Stimulated activated naive CD8-positive, alpha-beta T cell treated with anti-CD3 and anti-CD28 coated beads, Interleukin-15, Interleukin-2, amounts not matched to agents 100 ng/mL and 50 ng/mL, for 24 hours (primary cell): Measurements from ENCODE around the gene GALK1.

Experiments used
- H3K27ac Mint-ChIP-seq: one replicate; pipeline ENCODE4 v1.8.0; 2021; ENCODE audit warnings: mild to moderate bottlenecking, mixed read lengths
- H3K27me3 Mint-ChIP-seq: one replicate; pipeline ENCODE4 v1.8.0; 2021; ENCODE audit warnings: mixed read lengths
- H3K36me3 Mint-ChIP-seq: one replicate; pipeline ENCODE4 v1.8.0; 2021; ENCODE audit warnings: low read depth, mixed read lengths
- H3K4me1 Mint-ChIP-seq: one replicate; pipeline ENCODE4 v1.8.0; 2021; ENCODE audit warnings: low read depth, mixed read lengths
- H3K4me3 Mint-ChIP-seq: one replicate; pipeline ENCODE4 v1.8.0; 2021; ENCODE audit warnings: mild to moderate bottlenecking, mixed read lengths
- H3K9me3 Mint-ChIP-seq: one replicate; pipeline ENCODE4 v1.8.0; 2021; ENCODE audit warnings: mixed read lengths

GALK1 gene

GRCh38 chr17:75733471-75733870, 31.5 kb downstream of the GALK1 start:
- H3K4me3 Mint-ChIP-seq: no peak overlapping the region
- H3K27ac Mint-ChIP-seq: no peak overlapping the region
- no peaks in the 10 kb centered on the region for H3K27me3 Mint-ChIP-seq
- no peaks in the 10 kb centered on the region for H3K36me3 Mint-ChIP-seq
- no peaks in the 10 kb centered on the region for H3K4me1 Mint-ChIP-seq
- H3K9me3 Mint-ChIP-seq: no peaks in the 10 kb centered on the region

DNA sequence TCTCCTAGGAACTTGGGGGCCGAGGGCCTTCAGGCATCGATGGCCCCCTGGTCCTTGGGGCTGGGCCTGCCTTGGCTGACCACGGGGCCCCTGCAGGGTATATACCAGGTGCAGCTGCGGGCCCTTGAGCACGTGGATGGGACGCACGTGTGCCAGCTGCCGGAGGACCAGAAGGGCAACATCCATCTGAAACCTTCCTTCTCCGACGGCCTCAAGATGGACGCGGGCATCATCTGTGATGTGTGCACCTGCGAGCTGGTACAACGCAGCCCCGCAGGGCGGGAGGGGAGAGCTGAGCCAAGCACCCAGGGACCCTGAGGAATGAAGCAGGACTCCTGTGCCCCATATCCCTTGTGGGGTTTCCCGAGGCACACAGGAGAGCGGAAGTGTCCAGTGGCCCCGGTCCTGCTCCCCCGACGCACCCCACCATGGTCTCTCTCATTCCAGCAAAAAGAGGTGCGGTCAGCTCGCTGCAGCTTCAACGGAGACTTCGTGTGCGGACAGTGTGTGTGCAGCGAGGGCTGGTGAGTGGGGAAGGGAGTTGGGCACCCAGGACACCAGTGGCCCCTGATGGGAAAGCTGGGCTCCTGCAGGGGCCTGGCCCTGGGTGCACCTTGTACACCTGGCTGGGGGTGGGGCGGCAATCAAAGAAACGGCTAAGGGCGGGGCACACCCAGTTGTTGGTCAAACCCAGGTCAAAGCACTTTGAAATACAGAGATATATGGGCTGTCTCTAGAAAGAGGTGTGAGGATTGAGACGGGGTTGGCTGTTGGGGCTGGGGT, 33.1 kb downstream of the GALK1 start:
- Mint-ChIP-seq H3K27ac (no peak overlapping the region), H3K27me3 (no peaks in the 10 kb centered on the region), H3K4me3 (no peak overlapping the region), H3K4me1 (no peaks in the 10 kb centered on the region), H3K9me3 (no peaks in the 10 kb centered on the region), H3K36me3 (no peaks in the 10 kb centered on the region)

- Mint-ChIP-seq H3K4me3 (no peak overlapping the region), H3K36me3 (no peaks in the 10 kb centered on the region), H3K27me3 (no peaks in the 10 kb centered on the region), H3K9me3 (no peaks in the 10 kb centered on the region), H3K27ac (no peak overlapping the region), H3K4me1 (no peaks in the 10 kb centered on the region)
Observed at GRCh38 chr17:75731086-75731715, 33.8 kb downstream of the GALK1 start.

DNA sequence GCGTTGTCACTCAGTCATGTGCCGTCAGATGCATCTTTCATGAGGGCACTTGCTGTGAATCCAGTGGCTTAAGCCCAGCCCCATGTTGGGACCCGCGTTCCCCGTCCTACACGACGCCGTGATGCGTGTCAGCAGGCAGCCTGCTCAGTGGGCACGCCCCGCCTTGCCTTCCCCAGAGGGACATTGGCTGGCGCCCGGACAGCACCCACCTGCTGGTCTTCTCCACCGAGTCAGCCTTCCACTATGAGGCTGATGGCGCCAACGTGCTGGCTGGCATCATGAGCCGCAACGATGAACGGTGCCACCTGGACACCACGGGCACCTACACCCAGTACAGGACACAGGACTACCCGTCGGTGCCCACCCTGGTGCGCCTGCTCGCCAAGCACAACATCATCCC, 34.9 kb downstream of the GALK1 start:
- Mint-ChIP-seq H3K27me3 (no peaks in the 10 kb centered on the region), H3K36me3 (no peaks in the 10 kb centered on the region), H3K4me1 (no peaks in the 10 kb centered on the region), H3K9me3 (no peaks in the 10 kb centered on the region), H3K27ac (no peak overlapping the region), H3K4me3 (no peak overlapping the region)

GRCh38 chr17:75729351-75729750, 35.6 kb downstream of the GALK1 start:
- H3K27me3 Mint-ChIP-seq: no peaks in the 10 kb centered on the region
- H3K4me1 Mint-ChIP-seq: no peaks in the 10 kb centered on the region
- H3K27ac Mint-ChIP-seq: no peak overlapping the region
- H3K9me3 Mint-ChIP-seq: no peaks in the 10 kb centered on the region
- H3K4me3 Mint-ChIP-seq: no peak overlapping the region
- no peaks in the 10 kb centered on the region for H3K36me3 Mint-ChIP-seq

GRCh38 chr17:75727391-75727790, 37.6 kb downstream of the GALK1 start:
- H3K27ac Mint-ChIP-seq: no peak overlapping the region
- no peak overlapping the region for H3K4me3 Mint-ChIP-seq
- no peaks in the 10 kb centered on the region for H3K9me3 Mint-ChIP-seq
- H3K27me3 Mint-ChIP-seq: no peaks in the 10 kb centered on the region
- no peaks in the 10 kb centered on the region for H3K36me3 Mint-ChIP-seq
- no peaks in the 10 kb centered on the region for H3K4me1 Mint-ChIP-seq

GRCh38 chr17:75725504-75725903, 39.5 kb downstream of the GALK1 start:
- Mint-ChIP-seq H3K9me3 (no peaks in the 10 kb centered on the region), H3K4me3 (no peak overlapping the region), H3K27me3 (peaks cover 3% of the 10 kb centered on the region), H3K4me1 (peaks cover 3% of the 10 kb centered on the region), H3K27ac (no peak overlapping the region), H3K36me3 (no peaks in the 10 kb centered on the region)

- peaks cover 4% of the 10 kb centered on the region for H3K4me1 Mint-ChIP-seq
- no peaks in the 10 kb centered on the region for H3K36me3 Mint-ChIP-seq
- H3K27me3 Mint-ChIP-seq: peaks cover 13% of the 10 kb centered on the region
- no peaks in the 10 kb centered on the region for H3K9me3 Mint-ChIP-seq
- H3K27ac Mint-ChIP-seq: no peak overlapping the region
- no peak overlapping the region for H3K4me3 Mint-ChIP-seq
Observed at GRCh38 chr17:75724016-75725003, 40.7 kb downstream of the GALK1 start.

DNA sequence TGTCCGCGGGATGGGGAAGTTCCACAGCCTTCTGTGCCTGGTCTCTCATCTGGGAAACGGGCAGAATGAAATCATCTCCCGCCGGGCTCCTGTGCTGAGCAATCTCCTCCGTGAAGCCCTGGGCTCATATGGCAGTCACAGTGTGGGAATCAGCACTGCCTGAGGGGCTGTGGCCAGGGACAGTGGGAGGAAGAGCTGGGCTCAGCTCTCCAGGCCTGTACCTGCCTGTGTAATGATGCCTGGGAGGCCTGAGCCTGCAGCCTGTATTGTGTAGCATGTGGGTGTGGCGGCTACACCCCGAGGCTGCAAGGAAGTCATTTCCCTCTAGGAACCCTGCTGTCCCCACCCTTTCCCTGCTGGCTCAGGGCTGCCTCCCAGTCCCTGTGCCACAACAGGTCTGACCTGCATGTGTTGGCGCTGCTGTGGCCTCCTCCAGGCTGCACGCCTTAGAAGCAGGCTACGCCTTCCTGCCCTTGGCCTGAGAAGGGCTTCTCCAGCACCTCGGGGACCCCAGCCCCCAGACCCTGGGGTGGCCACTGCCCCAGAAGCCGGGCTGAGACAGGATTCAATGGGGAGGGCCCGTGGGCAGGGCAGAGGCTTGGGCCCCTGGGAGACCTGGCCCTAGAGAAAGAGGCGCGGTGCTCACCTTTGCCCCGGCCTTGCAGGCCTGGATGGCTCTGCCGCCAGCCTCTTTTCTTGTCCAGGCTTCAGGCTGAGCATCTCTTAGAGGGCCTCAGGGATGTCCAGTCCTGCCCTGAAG, 41.6 kb downstream of the GALK1 start:
- H3K27ac Mint-ChIP-seq: no peak overlapping the region
- peaks cover 4% of the 10 kb centered on the region for H3K4me1 Mint-ChIP-seq
- no peaks in the 10 kb centered on the region for H3K9me3 Mint-ChIP-seq
- H3K4me3 Mint-ChIP-seq: no peak overlapping the region
- peaks cover 13% of the 10 kb centered on the region for H3K27me3 Mint-ChIP-seq
- no peaks in the 10 kb centered on the region for H3K36me3 Mint-ChIP-seq

DNA sequence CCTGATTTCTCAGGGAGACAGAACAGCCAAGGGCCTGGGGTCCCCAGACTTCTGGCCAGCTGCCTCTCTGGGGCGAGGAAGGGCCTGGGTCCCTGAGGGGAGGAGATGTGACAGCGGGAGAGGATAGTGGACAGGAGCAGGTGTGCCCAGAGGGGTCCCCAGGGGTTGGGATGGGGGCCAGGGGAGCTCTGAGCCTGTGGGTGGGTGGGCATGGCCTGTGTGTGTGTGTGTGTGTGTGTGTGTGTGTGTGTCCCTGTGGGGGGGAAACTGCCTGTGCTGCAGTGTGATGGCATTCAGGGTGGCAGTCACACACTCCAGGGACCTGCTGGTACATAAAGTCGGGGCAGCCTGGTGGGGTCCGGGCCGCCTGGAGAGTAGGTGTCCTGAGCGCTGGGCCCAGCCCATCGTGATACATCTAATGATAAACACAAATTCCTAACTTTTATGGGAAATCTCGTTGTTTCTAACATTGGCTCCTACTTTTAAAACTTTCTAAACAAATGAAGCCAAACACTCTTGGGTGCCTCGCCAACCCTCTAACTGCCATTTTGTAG, 42.4 kb downstream of the GALK1 start:
- H3K9me3 Mint-ChIP-seq: no peaks in the 10 kb centered on the region
- H3K27ac Mint-ChIP-seq: no peak overlapping the region
- H3K4me3 Mint-ChIP-seq: no peak overlapping the region
- no peaks in the 10 kb centered on the region for H3K36me3 Mint-ChIP-seq
- H3K27me3 Mint-ChIP-seq: peaks cover 13% of the 10 kb centered on the region
- H3K4me1 Mint-ChIP-seq: peaks cover 4% of the 10 kb centered on the region

DNA sequence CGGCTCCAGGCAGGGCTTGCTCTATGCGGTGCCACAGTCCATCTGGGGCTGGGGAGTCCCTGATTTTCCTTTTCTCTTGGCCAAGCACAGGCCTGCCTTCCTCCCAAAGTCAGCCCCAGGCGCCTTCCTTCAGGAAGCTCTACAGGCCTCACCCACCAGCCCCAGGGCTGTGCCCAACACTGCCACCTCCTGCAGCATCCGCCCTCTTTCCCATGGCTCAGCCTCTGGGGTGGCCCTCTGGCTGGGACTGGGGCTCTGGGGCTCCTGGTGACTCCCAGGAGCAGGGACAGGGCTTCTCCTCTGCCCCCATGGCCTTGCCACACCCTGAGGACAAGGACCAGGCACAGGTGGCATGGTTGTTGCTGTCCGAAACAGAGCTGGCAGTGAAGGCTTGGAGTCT, 42.9 kb downstream of the GALK1 start:
- H3K27me3 Mint-ChIP-seq: peaks cover 13% of the 10 kb centered on the region
- H3K4me1 Mint-ChIP-seq: peaks cover 4% of the 10 kb centered on the region
- no peak overlapping the region for H3K27ac Mint-ChIP-seq
- no peaks in the 10 kb centered on the region for H3K36me3 Mint-ChIP-seq
- no peak overlapping the region for H3K4me3 Mint-ChIP-seq
- no peaks in the 10 kb centered on the region for H3K9me3 Mint-ChIP-seq

DNA sequence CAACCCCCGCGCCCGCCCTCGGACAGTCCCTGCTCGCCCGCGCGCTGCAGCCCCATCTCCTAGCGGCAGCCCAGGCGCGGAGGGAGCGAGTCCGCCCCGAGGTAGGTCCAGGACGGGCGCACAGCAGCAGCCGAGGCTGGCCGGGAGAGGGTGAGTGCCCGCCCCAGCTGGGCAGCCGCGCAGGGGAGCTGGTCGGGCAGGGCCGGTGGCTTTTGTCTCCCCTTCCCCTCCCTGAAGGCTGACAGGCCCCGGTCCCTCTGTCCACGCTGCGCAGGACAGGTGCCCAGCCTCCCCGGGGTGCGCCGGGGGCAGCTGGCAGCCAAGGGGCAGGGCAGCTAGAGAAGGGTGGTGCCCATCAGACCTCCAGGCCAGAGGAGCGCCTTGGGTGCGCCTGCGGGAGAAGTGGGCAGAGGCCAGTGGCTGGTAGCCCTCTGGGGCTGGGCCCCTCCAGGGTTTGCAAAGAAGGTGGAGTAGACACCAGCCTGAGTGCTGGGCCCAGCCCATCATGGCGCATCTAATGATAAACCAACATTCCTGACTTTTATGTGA, 43.5 kb downstream of the GALK1 start:
- H3K4me3 Mint-ChIP-seq: no peak overlapping the region
- H3K9me3 Mint-ChIP-seq: no peaks in the 10 kb centered on the region
- H3K27ac Mint-ChIP-seq: no peak overlapping the region
- peaks cover 4% of the 10 kb centered on the region for H3K4me1 Mint-ChIP-seq
- H3K27me3 Mint-ChIP-seq: peaks cover 13% of the 10 kb centered on the region
- no peaks in the 10 kb centered on the region for H3K36me3 Mint-ChIP-seq

GRCh38 chr17:75720656-75721462, 44.1 kb downstream of the GALK1 start, which contains the start of gene ITGB4:
TSS of gene ITGB4 (plus strand) at chr17:75721459. CDS start at chr17:75724704, 3,245 bp downstream.
- Mint-ChIP-seq H3K27ac (no peak within 1 kb of the TSS), H3K4me1 (peaks cover 4% of the 10 kb centered on the region), H3K4me3 (peak within 1 kb of the TSS; percentile 77), H3K9me3 (no peaks in the 10 kb centered on the region), H3K36me3 (no peaks in the 10 kb centered on the region), H3K27me3 (peaks cover 15% of the 10 kb centered on the region)
